Measurements from ENCODE around the gene FLT3. TPM values are rescaled to one million over a fixed set of nuclear protein-coding genes. Genes with fewer than 3 reads are reported as not detected.

The FLT3 gene
- total RNA-seq, 4 donors from 2014 or later, result 0.57 to 4.1 (median 1.9) TPM

GRCh38 chr13:27991881-27992280, 108.5 kb downstream of the FLT3 start:
- TF ChIP-seq, protein P1, sequence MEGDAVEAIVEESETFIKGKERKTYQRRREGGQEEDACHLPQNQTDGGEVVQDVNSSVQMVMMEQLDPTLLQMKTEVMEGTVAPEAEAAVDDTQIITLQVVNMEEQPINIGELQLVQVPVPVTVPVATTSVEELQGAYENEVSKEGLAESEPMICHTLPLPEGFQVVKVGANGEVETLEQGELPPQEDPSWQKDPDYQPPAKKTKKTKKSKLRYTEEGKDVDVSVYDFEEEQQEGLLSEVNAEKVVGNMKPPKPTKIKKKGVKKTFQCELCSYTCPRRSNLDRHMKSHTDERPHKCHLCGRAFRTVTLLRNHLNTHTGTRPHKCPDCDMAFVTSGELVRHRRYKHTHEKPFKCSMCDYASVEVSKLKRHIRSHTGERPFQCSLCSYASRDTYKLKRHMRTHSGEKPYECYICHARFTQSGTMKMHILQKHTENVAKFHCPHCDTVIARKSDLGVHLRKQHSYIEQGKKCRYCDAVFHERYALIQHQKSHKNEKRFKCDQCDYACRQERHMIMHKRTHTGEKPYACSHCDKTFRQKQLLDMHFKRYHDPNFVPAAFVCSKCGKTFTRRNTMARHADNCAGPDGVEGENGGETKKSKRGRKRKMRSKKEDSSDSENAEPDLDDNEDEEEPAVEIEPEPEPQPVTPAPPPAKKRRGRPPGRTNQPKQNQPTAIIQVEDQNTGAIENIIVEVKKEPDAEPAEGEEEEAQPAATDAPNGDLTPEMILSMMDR (IDR thresholded peaks at IDR 0.05; ENCODE audit: low read depth), result no peak

- TF ChIP-seq, protein P1 (IDR thresholded peaks at IDR 0.05; ENCODE audit: low read depth), result no peak
Observed at GRCh38 chr13:27988520-27988919, 111.9 kb downstream of the FLT3 start, which contains the start of gene URAD. Gene URAD (minus strand): TSS chr13:27988693. CDS start chr13:27988637, 56 bp downstream.

- TF ChIP-seq, protein P1 (IDR thresholded peaks at IDR 0.05; ENCODE audit: low read depth), result no peak
Observed at GRCh38 chr13:27985600-27985999, 114.8 kb downstream of the FLT3 start.

- TF ChIP-seq, protein P1 (IDR thresholded peaks at IDR 0.05; ENCODE audit: low read depth), result no peak
Observed at GRCh38 chr13:27982361-27982760, 118.0 kb downstream of the FLT3 start.

DNA sequence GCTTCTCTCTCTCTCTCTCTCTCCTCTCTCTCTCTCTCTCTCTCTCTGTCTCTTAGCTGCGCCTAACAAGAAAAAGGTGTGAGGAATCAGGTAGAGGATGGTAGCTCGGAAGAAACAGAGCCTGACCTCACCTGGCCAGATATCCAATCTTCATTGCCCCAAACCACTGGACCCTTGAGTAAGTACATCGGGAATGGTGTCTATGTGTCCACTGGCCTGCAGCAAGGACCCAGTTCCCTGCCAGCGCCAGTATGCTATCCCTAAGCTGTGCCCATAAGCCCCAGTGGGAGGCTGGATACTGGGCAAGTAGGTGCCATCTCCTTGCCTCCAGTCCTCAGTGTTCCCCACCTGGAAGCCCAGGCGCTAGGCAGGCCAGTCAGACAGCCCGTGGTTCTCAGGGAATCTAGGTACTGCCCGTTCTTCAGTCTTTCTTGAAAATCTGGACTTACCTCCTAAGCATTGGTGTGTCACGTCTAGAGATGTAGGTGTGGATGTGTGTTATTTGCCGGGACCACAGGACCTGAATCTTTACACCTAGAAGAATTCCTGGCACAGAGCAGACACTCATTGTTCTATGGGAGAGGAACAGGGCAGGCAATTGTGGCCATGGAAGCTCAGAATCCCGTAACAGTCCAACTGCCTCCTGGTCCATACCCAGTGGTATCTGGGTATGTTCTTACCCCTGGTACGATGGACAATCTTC, 119.2 kb downstream of the FLT3 start:
- TF ChIP-seq, protein P1 (IDR thresholded peaks at IDR 0.05; ENCODE audit: low read depth), result no peak

DNA sequence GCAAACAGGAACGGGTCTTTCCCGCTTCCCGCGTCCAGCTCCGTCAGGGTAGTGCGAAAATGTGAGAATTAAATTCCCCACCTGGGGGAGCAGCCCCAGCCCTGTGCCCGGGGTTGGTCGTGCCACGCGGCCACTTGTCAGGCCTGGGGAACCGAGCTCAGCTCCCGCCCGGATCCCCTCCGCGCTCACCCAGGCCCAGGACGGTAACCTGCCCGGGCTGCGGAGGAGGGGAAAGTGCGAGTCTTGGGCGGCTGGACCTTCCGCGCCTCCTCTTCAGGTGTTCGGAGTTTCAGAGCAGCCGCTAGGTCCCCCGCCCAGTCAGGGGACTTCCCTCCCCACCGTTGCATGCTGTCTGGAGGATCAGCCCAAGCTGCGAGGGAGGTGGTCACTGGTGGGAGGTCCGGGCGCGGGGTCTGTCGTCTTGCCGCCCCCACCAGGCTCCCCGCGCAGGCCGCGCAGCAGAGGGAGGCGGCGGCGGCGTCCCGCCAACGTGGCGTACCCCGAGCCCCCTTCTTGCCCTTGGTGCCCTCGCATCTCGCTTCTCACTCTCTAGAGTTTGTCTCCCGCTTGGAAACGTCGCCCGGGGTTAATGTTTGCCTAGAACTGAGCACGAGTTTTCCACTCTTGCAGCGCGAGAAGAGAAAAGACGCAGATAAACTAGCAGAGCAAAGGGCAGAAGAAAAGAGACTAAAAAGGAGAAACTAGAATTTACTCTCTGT, 119.9 kb downstream of the FLT3 start:
- TF ChIP-seq, protein P1 (IDR thresholded peaks at IDR 0.05; ENCODE audit: low read depth), result no peak

DNA sequence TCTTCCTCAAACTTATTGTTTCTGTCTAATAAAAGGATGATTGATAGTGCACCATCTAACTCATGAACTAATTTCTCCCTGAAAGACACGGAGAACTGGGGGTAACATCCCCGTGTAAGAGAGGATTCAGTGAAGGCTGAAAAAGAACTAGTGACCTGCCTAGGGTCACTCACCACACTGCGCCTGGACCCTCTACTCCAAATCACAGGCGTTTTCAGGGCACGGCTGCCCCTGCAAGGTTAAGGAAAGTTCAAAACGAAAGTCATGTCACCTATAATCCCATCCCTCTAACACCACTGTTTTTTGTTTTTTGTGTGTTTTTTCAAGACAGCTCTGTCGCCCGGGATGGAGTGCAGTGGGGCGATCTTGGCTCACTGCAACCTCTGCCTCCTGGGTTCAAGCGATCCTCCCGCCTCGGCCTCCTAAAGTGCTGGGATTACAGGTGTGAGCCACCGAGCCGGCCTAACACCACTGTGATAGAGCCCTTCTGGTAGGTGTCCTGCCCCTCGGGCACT, 120.6 kb downstream of the FLT3 start:
- TF ChIP-seq, protein P1 (IDR thresholded peaks at IDR 0.05; ENCODE audit: low read depth), result no peak
